ENCODE measurements around the gene KMT2C. TPM values are rescaled to one million over a fixed set of nuclear protein-coding genes. Genes with fewer than 3 reads are reported as not detected.

KMT2C gene
- total and polyA plus RNA-seq, 2 of the 8 experiments (the other 6 are each of a cell fraction or from before 2014, with no cell fraction given): 9.1 to 40.8 TPM

DNA sequence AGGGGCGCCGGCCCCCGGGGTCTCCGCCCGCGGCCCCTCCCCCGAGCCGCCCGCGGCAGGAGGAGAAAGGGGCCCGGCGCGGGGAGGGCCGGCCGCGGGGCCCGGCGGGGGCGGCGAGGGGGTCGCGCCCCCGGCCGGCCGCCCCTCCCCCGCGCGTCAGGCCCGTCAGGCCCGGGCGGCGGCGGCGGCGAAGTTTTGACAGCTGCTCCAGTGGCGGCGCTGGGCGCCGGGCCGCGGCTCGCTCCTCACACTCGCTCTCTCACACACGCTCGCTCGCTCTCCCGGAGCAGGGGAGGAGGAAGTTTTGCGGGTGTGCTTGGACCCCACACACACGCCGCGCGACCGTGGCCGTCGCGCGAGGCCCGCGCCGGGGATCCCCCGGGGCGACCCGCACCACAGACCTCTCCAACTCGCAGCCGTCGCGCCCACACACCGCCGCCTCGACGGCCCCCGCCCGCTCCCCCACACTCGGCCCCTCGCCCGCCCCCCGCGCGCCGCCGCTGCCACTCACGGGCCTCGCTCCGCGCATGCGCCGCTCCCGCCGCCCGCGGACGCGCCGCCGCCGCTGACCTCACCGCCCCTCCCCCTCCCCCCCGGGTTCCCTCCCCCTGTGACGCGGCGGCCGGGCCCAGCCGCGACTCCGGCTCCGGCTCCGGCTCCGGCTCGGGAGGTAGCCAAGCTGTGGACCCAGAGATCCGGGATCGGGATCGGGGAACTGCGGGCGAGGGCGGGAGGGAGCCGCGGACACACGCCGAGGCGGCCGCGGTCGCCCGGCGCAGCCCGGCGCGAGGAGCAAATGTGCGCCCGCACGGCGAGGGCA is 518 bp upstream of the KMT2C start (continued):
- TF ChIP-seq TEAD4 (IDR thresholded peaks at IDR 0.05; ENCODE audit: low read depth, low read length) (no peak), TAF1 (IDR thresholded peaks at IDR 0.05; ENCODE audit: low read depth, low read length) (peak; percentile 52; the same call in 1 of the 2 replicates), RAD21 (IDR thresholded peaks at IDR 0.05 in 1 of 2, conservative IDR thresholded peaks at IDR 0.05 in 1 of 2; ENCODE audit: low read depth in 2 of 2, low read length in 2 of 2) (peak in 1 of 2 experiments; percentile 49; a peak in 2 of 4 replicates), BACH1 (IDR thresholded peaks at IDR 0.05; ENCODE audit: low read length) (peak; percentile 29; the same call in 1 of the 2 replicates), SP2 (IDR thresholded peaks at IDR 0.05; ENCODE audit: low read length) (no peak), HDAC6 (IDR thresholded peaks at IDR 0.05; ENCODE audit: low read depth, low read length) (no peak), TBP (IDR thresholded peaks at IDR 0.05; ENCODE audit: low read depth, low read length) (peak; percentile 42; the same call in 1 of the 2 replicates), RBBP5 (IDR thresholded peaks at IDR 0.05; ENCODE audit: borderline replicate concordance, low read depth, low read length) (peak; percentile 90; the same call in 1 of the 2 replicates), KDM5A (IDR thresholded peaks at IDR 0.05; ENCODE audit: low read length) (no peak), POLR2AphosphoS5 (IDR thresholded peaks at IDR 0.05; ENCODE audit: low read depth, low read length) (no peak), SIRT6 (IDR thresholded peaks at IDR 0.05; ENCODE audit: low read length) (no peak), SUZ12 (IDR thresholded peaks at IDR 0.05; ENCODE audit: low read length) (no peak), HDAC2 (IDR thresholded peaks at IDR 0.05; ENCODE audit: borderline replicate concordance in 1 of 2, low read depth in 2 of 2, low read length in 2 of 2) (peak in 1 of 2 experiments; percentile 30; a peak in 1 of 4 replicates), JUN (IDR thresholded peaks at IDR 0.05; ENCODE audit: low read depth, low read length) (no peak), RXRA (IDR thresholded peaks at IDR 0.05; ENCODE audit: insufficient read depth, low read depth, low read length) (no peak), MAFK (IDR thresholded peaks at IDR 0.05; ENCODE audit: low read depth, low read length) (no peak), ZNF274 (IDR thresholded peaks at IDR 0.05; ENCODE audit: borderline replicate concordance, extremely low read depth, low read length) (no peak)
- TF ChIP-seq, protein P1, sequence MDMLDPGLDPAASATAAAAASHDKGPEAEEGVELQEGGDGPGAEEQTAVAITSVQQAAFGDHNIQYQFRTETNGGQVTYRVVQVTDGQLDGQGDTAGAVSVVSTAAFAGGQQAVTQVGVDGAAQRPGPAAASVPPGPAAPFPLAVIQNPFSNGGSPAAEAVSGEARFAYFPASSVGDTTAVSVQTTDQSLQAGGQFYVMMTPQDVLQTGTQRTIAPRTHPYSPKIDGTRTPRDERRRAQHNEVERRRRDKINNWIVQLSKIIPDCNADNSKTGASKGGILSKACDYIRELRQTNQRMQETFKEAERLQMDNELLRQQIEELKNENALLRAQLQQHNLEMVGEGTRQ (IDR thresholded peaks at IDR 0.05; ENCODE audit: low read length): no peak
- TF ChIP-seq, protein P2, sequence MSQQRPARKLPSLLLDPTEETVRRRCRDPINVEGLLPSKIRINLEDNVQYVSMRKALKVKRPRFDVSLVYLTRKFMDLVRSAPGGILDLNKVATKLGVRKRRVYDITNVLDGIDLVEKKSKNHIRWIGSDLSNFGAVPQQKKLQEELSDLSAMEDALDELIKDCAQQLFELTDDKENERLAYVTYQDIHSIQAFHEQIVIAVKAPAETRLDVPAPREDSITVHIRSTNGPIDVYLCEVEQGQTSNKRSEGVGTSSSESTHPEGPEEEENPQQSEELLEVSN (IDR thresholded peaks at IDR 0.05): peak; percentile 71
- TF ChIP-seq, protein P3, sequence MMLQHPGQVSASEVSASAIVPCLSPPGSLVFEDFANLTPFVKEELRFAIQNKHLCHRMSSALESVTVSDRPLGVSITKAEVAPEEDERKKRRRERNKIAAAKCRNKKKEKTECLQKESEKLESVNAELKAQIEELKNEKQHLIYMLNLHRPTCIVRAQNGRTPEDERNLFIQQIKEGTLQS (IDR thresholded peaks at IDR 0.05; ENCODE audit: insufficient read depth, low read depth, low read length): no peak
- TF ChIP-seq, protein P4, sequence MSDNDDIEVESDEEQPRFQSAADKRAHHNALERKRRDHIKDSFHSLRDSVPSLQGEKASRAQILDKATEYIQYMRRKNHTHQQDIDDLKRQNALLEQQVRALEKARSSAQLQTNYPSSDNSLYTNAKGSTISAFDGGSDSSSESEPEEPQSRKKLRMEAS (IDR thresholded peaks at IDR 0.05): peak; percentile 80

All from H1 (cell line).